ENCODE measurements around the gene PLEKHG5. TPM values are rescaled to one million over a fixed set of nuclear protein-coding genes. Genes with fewer than 3 reads are reported as not detected.

Gene PLEKHG5
- total RNA-seq, 2 experiments from 2014 or later = 5.0 to 6.1 TPM

DNA sequence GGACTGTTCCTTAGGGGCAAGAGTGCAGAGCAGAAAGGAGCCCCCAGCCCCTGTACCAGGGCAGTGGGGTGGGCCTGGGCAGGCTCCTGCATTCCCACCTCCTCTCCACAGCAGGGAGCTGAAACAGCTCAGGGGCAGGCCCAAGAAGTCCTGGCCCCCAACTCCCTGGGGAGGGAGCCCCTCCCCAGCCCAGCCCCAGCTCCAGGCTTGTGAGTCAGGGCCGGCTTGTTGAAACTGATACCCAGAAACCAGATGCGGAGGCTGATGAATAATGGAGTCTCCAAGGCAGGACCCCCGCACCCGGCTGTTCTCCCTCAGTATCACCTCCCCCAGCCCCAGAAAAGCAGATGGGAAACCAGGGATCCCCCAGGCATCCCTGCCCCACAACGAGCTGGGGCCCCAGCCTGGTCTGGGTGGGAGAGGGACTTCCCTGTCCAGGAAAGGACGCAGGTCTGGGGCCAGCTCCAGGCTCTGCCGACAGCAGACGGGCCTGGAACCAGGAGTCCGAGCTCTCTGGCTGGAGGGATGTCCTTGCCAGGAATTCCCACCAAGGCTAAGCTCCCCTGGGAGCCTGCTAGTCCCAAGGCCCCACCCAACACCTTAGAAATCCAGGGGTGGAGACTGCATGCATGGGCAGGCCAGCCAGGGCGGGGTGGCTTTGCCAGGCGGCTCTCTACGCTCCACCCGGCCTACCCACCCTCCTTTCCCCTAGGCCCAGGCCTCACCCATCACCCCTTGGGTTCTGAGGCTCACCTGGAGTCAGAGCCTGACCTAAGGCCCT lies 2.7 kb downstream of the PLEKHG5 start:
- no peaks in the 10 kb centered on the region for H3K36me3 Mint-ChIP-seq (ENCODE audit: low read depth)
- no peaks in the 10 kb centered on the region for H3K36me3 ChIP-seq (ENCODE audit: insufficient read depth, low read length)
- POLR2A ChIA-PET = interaction anchor here (3.5 kb wide), 1 partner anchor 66 kb away, joined by 9 read pairs; the partner anchor contains the start of genes NOL9 and TAS1R1
- DNase-seq (no peak), ATAC-seq (ENCODE audit: poor library complexity) (no peak)
- peaks cover 0 to 9% of the 10 kb centered on the region in 2 experiments for H3K9me3 ChIP-seq (ENCODE audit: control insufficient read depth in 1 of 2, insufficient read depth in 1 of 2, low read length in 2 of 2)
- intact Hi-C loops (cut with DNase I, micrococcal nuclease) = no loop called here
- no peaks in the 10 kb centered on the region for H3K9me3 Mint-ChIP-seq
- peaks cover 59% of the 10 kb centered on the region for H3K4me1 ChIP-seq (ENCODE audit: insufficient read depth, low read length)
- no peak overlapping the region for H3K27ac ChIP-seq (ENCODE audit: low read depth in 1 of 2, low read length in 2 of 2)
- peaks cover 30% of the 10 kb centered on the region for H3K4me1 Mint-ChIP-seq (ENCODE audit: low read depth)
- TF ChIP-seq, protein P1, sequence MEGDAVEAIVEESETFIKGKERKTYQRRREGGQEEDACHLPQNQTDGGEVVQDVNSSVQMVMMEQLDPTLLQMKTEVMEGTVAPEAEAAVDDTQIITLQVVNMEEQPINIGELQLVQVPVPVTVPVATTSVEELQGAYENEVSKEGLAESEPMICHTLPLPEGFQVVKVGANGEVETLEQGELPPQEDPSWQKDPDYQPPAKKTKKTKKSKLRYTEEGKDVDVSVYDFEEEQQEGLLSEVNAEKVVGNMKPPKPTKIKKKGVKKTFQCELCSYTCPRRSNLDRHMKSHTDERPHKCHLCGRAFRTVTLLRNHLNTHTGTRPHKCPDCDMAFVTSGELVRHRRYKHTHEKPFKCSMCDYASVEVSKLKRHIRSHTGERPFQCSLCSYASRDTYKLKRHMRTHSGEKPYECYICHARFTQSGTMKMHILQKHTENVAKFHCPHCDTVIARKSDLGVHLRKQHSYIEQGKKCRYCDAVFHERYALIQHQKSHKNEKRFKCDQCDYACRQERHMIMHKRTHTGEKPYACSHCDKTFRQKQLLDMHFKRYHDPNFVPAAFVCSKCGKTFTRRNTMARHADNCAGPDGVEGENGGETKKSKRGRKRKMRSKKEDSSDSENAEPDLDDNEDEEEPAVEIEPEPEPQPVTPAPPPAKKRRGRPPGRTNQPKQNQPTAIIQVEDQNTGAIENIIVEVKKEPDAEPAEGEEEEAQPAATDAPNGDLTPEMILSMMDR (IDR thresholded peaks at IDR 0.05) = no peak
- CTCF ChIA-PET = interaction anchor here (0.6 to 1.4 kb wide), 2 partner anchors 48 to 156 kb away, joined by 3 to 4 read pairs; no protein-coding TSS in a partner anchor
- H3K27me3 Mint-ChIP-seq = peaks cover 31% of the 10 kb centered on the region
- no peak overlapping the region for H3K27ac Mint-ChIP-seq
- H3K27me3 ChIP-seq (ENCODE audit: control insufficient read depth in 1 of 2, insufficient read depth in 2 of 2, low read length in 2 of 2) = peaks cover 19 to 21% of the 10 kb centered on the region in 2 experiments
- H3K4me3 ChIP-seq (ENCODE audit: low read length) = no peak overlapping the region
- H3K4me3 Mint-ChIP-seq = no peak overlapping the region

DNA sequence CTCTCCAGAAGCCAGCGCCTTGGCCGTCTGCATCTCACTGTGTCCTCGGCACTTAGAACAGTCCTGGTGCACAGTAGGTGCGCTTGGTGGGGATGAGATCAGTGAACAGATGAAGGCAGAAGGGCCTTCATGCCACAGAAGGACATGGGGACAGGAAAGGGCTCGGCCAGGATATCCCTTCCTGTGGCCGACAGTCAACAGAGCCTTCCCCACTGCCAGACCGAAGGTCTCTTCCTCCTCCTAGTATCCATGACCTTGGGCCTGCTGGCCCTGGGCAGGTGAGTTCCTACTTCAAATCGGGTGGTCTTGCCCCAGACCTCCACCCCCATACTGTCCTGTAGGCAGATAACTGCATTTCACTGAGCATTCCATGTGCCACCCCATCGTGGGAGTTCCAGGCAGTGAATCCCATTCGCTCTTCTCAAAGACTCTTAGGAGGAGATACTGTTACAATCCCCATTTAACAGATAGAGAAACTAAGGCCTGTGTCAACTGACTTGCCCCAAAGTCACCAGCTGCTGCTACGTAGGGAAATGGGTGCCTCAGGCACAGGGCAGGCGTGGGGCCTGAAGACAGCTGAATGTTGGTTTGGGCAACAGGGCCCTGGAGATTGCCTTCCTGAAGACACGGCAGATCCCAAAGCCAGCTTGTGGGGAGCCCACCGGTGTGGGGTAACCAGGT lies 3.5 kb downstream of the PLEKHG5 start:
- ChIA-PET CTCF (no interaction called here), POLR2A (interaction anchor here (3.5 kb wide), 1 partner anchor 67 kb away, joined by 9 read pairs; the partner anchor contains the start of genes NOL9 and TAS1R1)
- intact Hi-C loops (cut with DNase I, micrococcal nuclease) = loop anchor here in 1 of 2 experiments (2.0 kb wide), 1 partner anchor 67 kb away; the partner anchor contains the start of genes NOL9 and TAS1R1
- peaks cover 53% of the 10 kb centered on the region for H3K4me1 ChIP-seq (ENCODE audit: insufficient read depth, low read length)
- Mint-ChIP-seq H3K36me3 (ENCODE audit: low read depth) (no peaks in the 10 kb centered on the region), H3K9me3 (no peaks in the 10 kb centered on the region), H3K27ac (no peak overlapping the region), H3K4me1 (ENCODE audit: low read depth) (peaks cover 24% of the 10 kb centered on the region), H3K27me3 (peaks cover 32% of the 10 kb centered on the region), H3K4me3 (peak overlapping the region; percentile 42)
- ATAC-seq (ENCODE audit: poor library complexity) (no peak), DNase-seq (no peak)
- H3K4me3 ChIP-seq (ENCODE audit: low read length) = no peak overlapping the region
- peaks cover 19 to 21% of the 10 kb centered on the region in 2 experiments for H3K27me3 ChIP-seq (ENCODE audit: control insufficient read depth in 1 of 2, insufficient read depth in 2 of 2, low read length in 2 of 2)
- H3K36me3 ChIP-seq (ENCODE audit: insufficient read depth, low read length) = no peaks in the 10 kb centered on the region
- H3K27ac ChIP-seq (ENCODE audit: low read depth in 1 of 2, low read length in 2 of 2) = no peak overlapping the region
- peaks cover 0 to 9% of the 10 kb centered on the region in 2 experiments for H3K9me3 ChIP-seq (ENCODE audit: control insufficient read depth in 1 of 2, insufficient read depth in 1 of 2, low read length in 2 of 2)
- TF ChIP-seq, protein P1 (IDR thresholded peaks at IDR 0.05) = no peak

DNA sequence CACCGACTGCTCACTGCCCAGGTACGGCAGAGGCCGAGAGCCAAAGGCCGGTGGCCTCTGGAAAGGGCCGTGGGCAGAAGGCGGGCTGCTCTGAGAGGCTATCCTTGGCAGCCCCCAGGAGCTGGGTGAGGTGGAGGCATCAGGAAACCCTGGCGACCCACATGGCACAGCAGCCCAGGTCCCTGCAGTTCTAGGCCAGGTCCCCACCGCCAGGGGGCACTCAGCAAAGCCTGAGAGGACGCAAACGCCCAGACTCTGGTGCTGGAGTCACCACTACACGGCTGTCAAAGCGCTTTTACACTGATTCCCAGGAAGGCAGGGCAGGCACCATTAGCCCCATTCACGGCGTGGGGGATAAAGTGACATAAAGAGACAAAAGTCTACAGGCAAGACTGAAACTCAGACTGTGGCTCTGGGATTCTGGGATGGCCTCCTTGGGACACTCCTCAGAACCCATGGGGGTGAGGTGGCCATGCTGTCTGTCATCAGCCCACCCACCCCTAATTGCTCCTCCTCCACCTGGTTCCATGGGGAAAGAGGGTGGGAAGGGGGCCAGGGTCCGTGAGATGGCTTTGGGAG lies 4.9 kb downstream of the PLEKHG5 start:
- intact Hi-C loops (cut with DNase I, micrococcal nuclease) = loop anchor here (1.0 to 2.0 kb wide), 3 partner anchors 68 to 160 kb away; partner anchors contain the start of genes NOL9 (in 2 of the 2) and TAS1R1 (in 1 of the 2)
- Mint-ChIP-seq H3K4me1 (ENCODE audit: low read depth) (peaks cover 14% of the 10 kb centered on the region), H3K27me3 (peaks cover 39% of the 10 kb centered on the region), H3K27ac (no peak overlapping the region), H3K36me3 (ENCODE audit: low read depth) (no peaks in the 10 kb centered on the region), H3K9me3 (no peaks in the 10 kb centered on the region), H3K4me3 (peak overlapping the region; percentile 59)
- DNase-seq (peak; percentile 80 to 92 (median 84)), ATAC-seq (ENCODE audit: poor library complexity) (peak; percentile 84)
- H3K4me3 ChIP-seq (ENCODE audit: low read length) = no peak overlapping the region
- ChIA-PET POLR2A (interaction anchor here (0.6 to 3.5 kb wide), 3 partner anchors 14 to 68 kb away, joined by 3 to 9 read pairs (median 3); partner anchors contain the start of genes NOL9 and TAS1R1), CTCF (interaction anchor here (0.6 to 1.6 kb wide), 7 partner anchors 9 to 160 kb away, joined by 3 to 4 read pairs (median 3); partner anchors contain the start of gene HES2)
- H3K4me1 ChIP-seq (ENCODE audit: insufficient read depth, low read length) = peaks cover 43% of the 10 kb centered on the region
- no peaks in the 10 kb centered on the region for H3K36me3 ChIP-seq (ENCODE audit: insufficient read depth, low read length)
- H3K27ac ChIP-seq (ENCODE audit: low read depth in 1 of 2, low read length in 2 of 2) = no peak overlapping the region
- peaks cover 0 to 9% of the 10 kb centered on the region in 2 experiments for H3K9me3 ChIP-seq (ENCODE audit: control insufficient read depth in 1 of 2, insufficient read depth in 1 of 2, low read length in 2 of 2)
- peaks cover 19 to 21% of the 10 kb centered on the region in 2 experiments for H3K27me3 ChIP-seq (ENCODE audit: control insufficient read depth in 1 of 2, insufficient read depth in 2 of 2, low read length in 2 of 2)
- TF ChIP-seq, protein P1 (IDR thresholded peaks at IDR 0.05) = peak; percentile 82

Data from CD4-positive, alpha-beta T cell (primary cell).